GM23338 (cell line): ENCODE measurements around the gene CELF4. TPM values are rescaled to one million over a fixed set of nuclear protein-coding genes. Genes with fewer than 3 reads are reported as not detected.
A peak's percentile ranks its signal among the peaks of the same experiment; 100 is the strongest.

ENCODE experiments used
- ATAC-seq: fragments of 200-7000 bp; cut with Tn5 transposase; 3 replicates; pipeline ENCODE4 v1.9.1; 2020
- DNase-seq: peaks from one replicate; pipeline ENCODE4 v3.0.0-alpha.2; 2015; ENCODE audit warnings: low spot score
- H2AFZ ChIP-seq: fragments of 200-600 bp; sonication (generic); 2 replicates; pipeline ENCODE4 v1.8.0; 2016; ENCODE audit warnings: antibody characterized with exemption, mild to moderate bottlenecking, moderate library complexity
- H3F3A ChIP-seq: fragments of 200-600 bp; sonication (generic); replicated peaks from 2 replicates; pipeline ENCODE4 v1.8.0; 2017; ENCODE audit warnings: antibody characterized with exemption, mixed run types, low read depth
- H3K27ac ChIP-seq: fragments of 200-600 bp; sonication (generic); 2 replicates; pipeline ENCODE4 v1.6.1; 2016; ENCODE audit warnings: low read depth
- H3K27me3 ChIP-seq: fragments of 200-600 bp; sonication (generic); 2 replicates; pipeline ENCODE4 v1.8.0; 2016; ENCODE audit warnings: mild to moderate bottlenecking, mixed run types, moderate library complexity; ENCODE audit not compliant: insufficient read depth
- H3K36me3 ChIP-seq: fragments of 200-600 bp; sonication (generic); 2 replicates; pipeline ENCODE4 v1.8.0; 2016; ENCODE audit warnings: mild to moderate bottlenecking; ENCODE audit not compliant: insufficient read depth
- H3K4me1 ChIP-seq: fragments of 200-600 bp; sonication (generic); 2 replicates; pipeline ENCODE4 v1.8.0; 2016; ENCODE audit warnings: mild to moderate bottlenecking, moderate library complexity; ENCODE audit not compliant: insufficient read depth
- H3K4me2 ChIP-seq: fragments of 200-600 bp; sonication (generic); 2 replicates; pipeline ENCODE4 v1.7.1; 2017; ENCODE audit warnings: mixed run types
- H3K4me3 ChIP-seq: fragments of 200-600 bp; sonication (generic); 2 replicates; pipeline ENCODE4 v1.6.1; 2016; ENCODE audit warnings: mixed run types
- H3K79me2 ChIP-seq: fragments of 200-600 bp; sonication (generic); replicated peaks from 2 replicates; pipeline ENCODE4 v1.8.0; 2017; ENCODE audit warnings: mild to moderate bottlenecking; ENCODE audit not compliant: insufficient read depth
- H3K9me2 ChIP-seq: fragments of 200-600 bp; sonication (generic); 2 replicates; pipeline ENCODE4 v1.8.0; 2017; ENCODE audit not compliant: insufficient read depth
- H4K20me1 ChIP-seq: fragments of 200-600 bp; sonication (generic); replicated peaks from 2 replicates; pipeline ENCODE4 v1.8.0; 2017; ENCODE audit warnings: mild to moderate bottlenecking; ENCODE audit not compliant: insufficient read depth
- H3K27ac Mint-ChIP-seq: 2 replicates; pipeline ENCODE4 v1.8.0; 2020; ENCODE audit warnings: inconsistent platforms, mild to moderate bottlenecking, moderate library complexity, mixed read lengths
- H3K27me3 Mint-ChIP-seq: 3 replicates; pipeline ENCODE4 v1.8.0; 2022; ENCODE audit warnings: low read depth, mild to moderate bottlenecking, moderate library complexity, mixed read lengths, inconsistent platforms; ENCODE audit not compliant: insufficient read depth, poor library complexity
- H3K36me3 Mint-ChIP-seq: 3 replicates; pipeline ENCODE4 v1.8.0; 2021; ENCODE audit warnings: low read depth, mild to moderate bottlenecking, inconsistent platforms, moderate library complexity, mixed read lengths
- H3K4me1 Mint-ChIP-seq: 3 replicates; pipeline ENCODE4 v1.8.0; 2020; ENCODE audit warnings: mild to moderate bottlenecking, inconsistent platforms, mixed read lengths
- H3K4me3 Mint-ChIP-seq: 3 replicates; pipeline ENCODE4 v1.8.0; 2021; ENCODE audit warnings: moderate library complexity, mild to moderate bottlenecking, inconsistent platforms, mixed read lengths
- H3K9me3 Mint-ChIP-seq: 3 replicates; pipeline ENCODE4 v1.8.0; 2020; ENCODE audit warnings: moderate library complexity, mild to moderate bottlenecking, inconsistent platforms, mixed read lengths
- CREB1 ChIP-seq: fragments of 250-450 bp; sonication (Bioruptor Pico); IDR thresholded peaks from 2 replicates; pipeline ENCODE4 v1.5.0; 2020; ENCODE audit warnings: low read depth, mild to moderate bottlenecking, moderate library complexity
- EZH2 ChIP-seq: fragments of 200-600 bp; sonication (generic); IDR thresholded peaks from one replicate; pipeline ENCODE4 v1.8.0; 2017; ENCODE audit warnings: antibody characterized with exemption, mild to moderate bottlenecking, low read depth; ENCODE audit not compliant: unreplicated experiment
- EZH2phosphoT487 ChIP-seq: fragments of 200-600 bp; sonication (generic); IDR thresholded peaks from one replicate; pipeline ENCODE4 v1.8.1; 2018; ENCODE audit warnings: antibody characterized with exemption; ENCODE audit not compliant: unreplicated experiment
- NANOG ChIP-seq: IDR thresholded peaks from 2 replicates; pipeline ENCODE4 v1.6.1; 2016; ENCODE audit warnings: antibody characterized with exemption, borderline replicate concordance
- POLR2AphosphoS5 ChIP-seq: IDR thresholded peaks from 2 replicates; pipeline ENCODE4 v1.6.1; 2016; ENCODE audit warnings: antibody characterized with exemption, low read depth
- STAT1 ChIP-seq: IDR thresholded peaks from one replicate; pipeline ENCODE4 v1.6.1; 2016; ENCODE audit warnings: antibody characterized with exemption; ENCODE audit not compliant: unreplicated experiment
- ZNF331 ChIP-seq: fragments of 250-450 bp; sonication (Bioruptor Pico); IDR thresholded peaks from 2 replicates; pipeline ENCODE4 v1.5.0; 2020; ENCODE audit warnings: low read depth, mild to moderate bottlenecking, moderate library complexity
- ZNF462 ChIP-seq: fragments of 250-450 bp; sonication (Bioruptor Pico); IDR thresholded peaks from 2 replicates; pipeline ENCODE4 v1.5.0; 2020; ENCODE audit warnings: mild to moderate bottlenecking, moderate library complexity
- polyA plus RNA-seq: library from polyadenylated mRNA; unstranded; fragments of >200 nt; fragmentation: Nextera tagmentation; extraction: Ambion mirVana; gene quantifications from 2 replicates; pipeline ENCODE4 v1.2.1, GENCODE V29; 2016
- total RNA-seq: library from RNA; depleted of rRNA; stranded (reverse); fragments of >200 nt; shearing (Covaris generic); gene quantifications from 2 replicates; pipeline ENCODE4 v1.2.3, GENCODE V29; 2014
- TF ChIP-seq, protein P1 (sequence below): IDR thresholded peaks from 2 replicates; pipeline ENCODE4 v1.6.1; 2016; ENCODE audit warnings: antibody characterized with exemption

The CELF4 gene
- total and polyA plus RNA-seq, 2 experiments from 2014 or later: 2.6 to 6.7 TPM

GRCh38 chr18:37568671-37569070, 3.1 kb upstream of the CELF4 start (continued):
- TF ChIP-seq ZNF462 (CRISPR knock-in tag) (no peak), POLR2AphosphoS5 (no peak), STAT1 (no peak), CREB1 (CRISPR knock-in tag) (no peak)
- TF ChIP-seq, protein P1, sequence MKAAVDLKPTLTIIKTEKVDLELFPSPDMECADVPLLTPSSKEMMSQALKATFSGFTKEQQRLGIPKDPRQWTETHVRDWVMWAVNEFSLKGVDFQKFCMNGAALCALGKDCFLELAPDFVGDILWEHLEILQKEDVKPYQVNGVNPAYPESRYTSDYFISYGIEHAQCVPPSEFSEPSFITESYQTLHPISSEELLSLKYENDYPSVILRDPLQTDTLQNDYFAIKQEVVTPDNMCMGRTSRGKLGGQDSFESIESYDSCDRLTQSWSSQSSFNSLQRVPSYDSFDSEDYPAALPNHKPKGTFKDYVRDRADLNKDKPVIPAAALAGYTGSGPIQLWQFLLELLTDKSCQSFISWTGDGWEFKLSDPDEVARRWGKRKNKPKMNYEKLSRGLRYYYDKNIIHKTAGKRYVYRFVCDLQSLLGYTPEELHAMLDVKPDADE: no peak

DNA sequence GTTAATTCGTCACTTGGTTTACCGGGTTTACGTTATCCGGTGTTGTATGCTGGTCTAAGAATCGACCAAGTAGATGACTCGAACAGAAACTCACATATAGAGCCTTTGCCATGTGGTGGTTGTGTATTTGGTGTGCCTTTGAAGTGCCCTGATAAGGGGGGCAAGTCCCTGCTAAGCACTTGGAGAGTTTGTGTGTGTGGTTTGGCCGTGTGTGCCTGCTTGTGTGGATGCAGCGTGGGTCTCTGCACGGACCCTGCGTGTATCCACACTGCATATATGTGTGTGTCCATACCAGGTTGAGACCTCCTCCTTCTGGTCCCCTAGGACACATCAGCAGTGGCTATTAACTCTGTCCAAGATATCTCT, 2.4 kb upstream of the CELF4 start:
- Histone ChIP-seq H4K20me1 (no peaks in the 10 kb centered on the region; the same call in 1 of the 2 replicates), H3K79me2 (no peaks in the 10 kb centered on the region), H3K27ac (no peak overlapping the region), H3K36me3 (no peaks in the 10 kb centered on the region), H3K27me3 (peaks cover 87% of the 10 kb centered on the region), H2AFZ (peak overlapping the region; percentile 89), H3K4me3 (peak overlapping the region; percentile 87), H3K4me2 (peak overlapping the region; percentile 97), H3K4me1 (peaks cover 22% of the 10 kb centered on the region), H3K9me2 (no peaks in the 10 kb centered on the region), H3F3A (no peaks in the 10 kb centered on the region)
- H3K9me3 Mint-ChIP-seq: no peaks in the 10 kb centered on the region; the same call in 2 of the 3 replicates
- peak; percentile 17 for DNase-seq
- H3K27ac Mint-ChIP-seq: no peak overlapping the region
- H3K4me1 Mint-ChIP-seq: peaks cover 37% of the 10 kb centered on the region
- peak overlapping the region; percentile 63 for H3K4me3 Mint-ChIP-seq
- H3K27me3 Mint-ChIP-seq: peaks cover 64% of the 10 kb centered on the region
- TF ChIP-seq EZH2phosphoT487 (no peak), NANOG (no peak), STAT1 (no peak), ZNF331 (no peak), EZH2 (no peak)
- TF ChIP-seq, protein P1: no peak
- ATAC-seq: no peak
- no peaks in the 10 kb centered on the region for H3K36me3 Mint-ChIP-seq
